GM10248 (cell line): ENCODE results near the gene GRID1.

Source experiments
- CTCF ChIA-PET: fragments of 300-600 bp; sonication (Branson Sonifier 250); formaldehyde crosslinking; extraction: SDS; loops from one replicate; lab custom pipeline; 2021; ENCODE audit warnings: antibody characterized with exemption; lab: Yijun Ruan, JAX
- POLR2A ChIA-PET: fragments of 350-650 bp; sonication (Branson Sonifier 250); formaldehyde crosslinking; extraction: SDS; loops from one replicate; lab custom pipeline; 2020; ENCODE audit warnings: antibody characterized with exemption; lab: Yijun Ruan, JAX
- DNase-seq: peaks from one replicate; pipeline ENCODE4 v3.0.0; 2012; ENCODE audit errors: extremely low spot score
- CTCF ChIP-seq: IDR thresholded peaks from 2 replicates; pipeline ENCODE4 v1.5.1; 2012; ENCODE audit warnings: mild to moderate bottlenecking, low read depth; ENCODE audit errors: extremely low read depth, missing control alignments, control extremely low read depth

The GRID1 gene

GRCh38 chr10:86349474-86349873 is 17.1 kb downstream of the GRID1 start:
- DNase-seq: no peak
- ChIA-PET CTCF (interaction anchor here (1.2 to 2.8 kb wide), 4 partner anchors 11 to 235 kb away, joined by 3 to 7 read pairs (median 5); no protein-coding TSS in a partner anchor), POLR2A (no interaction called here)
- peak; percentile 52 for TF ChIP-seq CTCF

GRCh38 chr10:86348321-86349210 is 18.0 kb downstream of the GRID1 start:
- ChIA-PET POLR2A (no interaction called here), CTCF (interaction anchor here (0.8 to 2.8 kb wide), 6 partner anchors 12 to 236 kb away, joined by 3 to 7 read pairs (median 5); no protein-coding TSS in a partner anchor)
- no peak for TF ChIP-seq CTCF
- DNase-seq: no peak

- ChIA-PET POLR2A (no interaction called here), CTCF (interaction anchor here (1.0 to 2.8 kb wide), 3 partner anchors 30 to 236 kb away, joined by 5 to 7 read pairs (median 5); no protein-coding TSS in a partner anchor)
- DNase-seq: no peak
- TF ChIP-seq CTCF: no peak
Observed at GRCh38 chr10:86347856-86348255, 18.7 kb downstream of the GRID1 start.

- CTCF ChIA-PET: interaction anchor here (2.2 kb wide), 1 partner anchor 238 kb away, joined by 9 read pairs; no protein-coding TSS in a partner anchor
- TF ChIP-seq CTCF: no peak
- POLR2A ChIA-PET: no interaction called here
- no peak for DNase-seq
Observed at GRCh38 chr10:86346799-86347665, 19.6 kb downstream of the GRID1 start.

GRCh38 chr10:86345859-86346798 is 20.5 kb downstream of the GRID1 start:
- ChIA-PET CTCF (interaction anchor here (1.7 to 2.2 kb wide), 2 partner anchors 11 to 239 kb away, joined by 4 to 9 read pairs; no protein-coding TSS in a partner anchor), POLR2A (interaction anchor here (0.6 kb wide), 1 partner anchor 1479 kb away, joined by 4 read pairs; no protein-coding TSS in a partner anchor)
- DNase-seq: no peak
- no peak for TF ChIP-seq CTCF
